Measurements from ENCODE around the gene CFDP1.

GRCh38 chr16:75247249-75247648, 186.1 kb downstream of the CFDP1 start:
- TF ChIP-seq CTCF (IDR thresholded peaks at IDR 0.05) (no peak), POLR2AphosphoS5 (IDR thresholded peaks at IDR 0.05) (no peak), POLR2A (IDR thresholded peaks at IDR 0.05) (no peak), EP300 (IDR thresholded peaks at IDR 0.05) (no peak)

Measured in suprapubic skin (tissue), 4 donors.